LNCAP (cell line): Measurements from ENCODE around the gene COL23A1.

Experiments used
- TF ChIP-seq, protein P1 (sequence below): fragments of 450-650 bp; IDR thresholded peaks from 2 replicates; pipeline ENCODE4 v1.5.1; 2017; ENCODE audit warnings: mild to moderate bottlenecking

Gene COL23A1

DNA sequence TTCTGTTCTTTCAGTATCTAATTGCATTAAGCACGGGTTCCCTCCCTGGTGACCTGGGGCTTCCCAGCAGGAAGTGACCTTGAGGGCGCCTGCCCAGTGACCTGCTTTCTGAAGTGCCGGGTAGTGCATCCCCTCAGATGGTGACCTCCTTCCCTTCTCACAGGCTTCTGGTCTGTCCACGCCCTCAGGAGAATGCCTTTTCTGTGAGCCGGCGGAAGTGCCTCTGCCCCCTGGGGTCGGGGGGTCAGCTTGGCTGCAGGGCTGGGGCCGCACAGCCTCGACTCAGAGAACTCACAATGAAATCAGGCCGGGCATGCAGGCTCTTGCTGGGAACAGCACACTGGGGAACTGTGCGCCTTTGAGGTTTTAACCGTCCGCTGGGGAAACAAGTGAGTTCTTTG is 233.1 kb downstream of the COL23A1 start:
- TF ChIP-seq, protein P1, sequence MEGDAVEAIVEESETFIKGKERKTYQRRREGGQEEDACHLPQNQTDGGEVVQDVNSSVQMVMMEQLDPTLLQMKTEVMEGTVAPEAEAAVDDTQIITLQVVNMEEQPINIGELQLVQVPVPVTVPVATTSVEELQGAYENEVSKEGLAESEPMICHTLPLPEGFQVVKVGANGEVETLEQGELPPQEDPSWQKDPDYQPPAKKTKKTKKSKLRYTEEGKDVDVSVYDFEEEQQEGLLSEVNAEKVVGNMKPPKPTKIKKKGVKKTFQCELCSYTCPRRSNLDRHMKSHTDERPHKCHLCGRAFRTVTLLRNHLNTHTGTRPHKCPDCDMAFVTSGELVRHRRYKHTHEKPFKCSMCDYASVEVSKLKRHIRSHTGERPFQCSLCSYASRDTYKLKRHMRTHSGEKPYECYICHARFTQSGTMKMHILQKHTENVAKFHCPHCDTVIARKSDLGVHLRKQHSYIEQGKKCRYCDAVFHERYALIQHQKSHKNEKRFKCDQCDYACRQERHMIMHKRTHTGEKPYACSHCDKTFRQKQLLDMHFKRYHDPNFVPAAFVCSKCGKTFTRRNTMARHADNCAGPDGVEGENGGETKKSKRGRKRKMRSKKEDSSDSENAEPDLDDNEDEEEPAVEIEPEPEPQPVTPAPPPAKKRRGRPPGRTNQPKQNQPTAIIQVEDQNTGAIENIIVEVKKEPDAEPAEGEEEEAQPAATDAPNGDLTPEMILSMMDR, result no peak

DNA sequence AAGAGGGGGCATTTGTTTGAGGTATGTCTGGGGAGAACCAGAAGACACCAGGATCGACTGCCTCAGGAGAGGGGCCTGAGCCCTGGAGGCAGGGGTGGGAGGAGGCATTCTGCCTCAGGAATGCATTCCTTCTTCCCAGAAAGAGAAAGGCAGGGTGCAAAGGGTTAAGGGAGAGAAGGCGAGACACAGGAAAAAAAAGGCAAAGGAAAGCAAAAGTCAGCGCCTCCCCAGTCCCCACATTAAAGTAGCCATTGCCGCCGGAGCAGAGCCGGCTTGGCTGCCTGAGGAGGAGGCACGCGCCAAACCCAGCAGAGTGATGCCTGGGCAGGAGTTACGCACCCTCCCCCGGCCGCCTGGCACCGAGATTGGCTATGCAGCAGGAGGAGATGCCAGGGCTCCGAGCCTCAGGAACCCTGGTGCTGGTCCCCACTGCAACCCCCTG is 233.7 kb downstream of the COL23A1 start:
- TF ChIP-seq, protein P1, result no peak

DNA sequence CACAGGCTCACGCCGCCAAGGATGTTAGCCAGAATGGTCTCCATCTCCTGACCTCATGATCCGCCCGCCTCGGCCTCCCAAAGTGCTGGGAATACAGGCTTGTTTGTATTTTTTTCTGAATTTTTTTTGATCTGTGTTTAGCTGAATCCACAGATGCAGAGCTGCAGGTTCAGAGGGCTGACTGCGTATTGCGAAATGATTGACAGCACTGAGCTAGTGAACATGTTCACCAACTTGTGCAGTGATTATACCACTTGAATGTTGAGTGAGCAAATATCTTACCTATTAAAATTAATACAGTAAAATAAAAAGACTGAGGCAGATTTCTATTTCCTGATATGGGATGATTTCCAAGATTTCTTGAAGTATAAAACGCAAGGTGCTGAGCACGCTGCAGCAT is 234.5 kb downstream of the COL23A1 start:
- TF ChIP-seq, protein P1, result no peak

DNA sequence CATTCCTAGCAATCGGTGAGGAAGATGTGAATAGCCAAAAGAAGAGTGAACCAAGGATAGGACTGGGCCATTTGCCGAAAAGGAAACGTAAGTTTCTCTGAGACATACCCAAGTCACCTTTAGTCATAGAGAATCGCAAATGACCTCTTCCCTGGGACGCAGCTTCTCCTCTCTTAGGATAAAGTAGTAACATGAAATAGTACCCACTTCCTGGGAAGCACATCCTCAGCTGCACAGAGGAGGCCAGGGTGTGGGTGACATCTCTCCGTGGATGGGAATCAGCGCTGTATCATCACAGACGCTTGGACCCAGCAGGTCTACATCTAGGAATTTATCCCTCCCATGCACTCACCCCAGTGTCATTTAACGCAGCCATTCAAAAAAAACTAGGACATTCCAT is 236.7 kb downstream of the COL23A1 start:
- TF ChIP-seq, protein P1, result no peak

DNA sequence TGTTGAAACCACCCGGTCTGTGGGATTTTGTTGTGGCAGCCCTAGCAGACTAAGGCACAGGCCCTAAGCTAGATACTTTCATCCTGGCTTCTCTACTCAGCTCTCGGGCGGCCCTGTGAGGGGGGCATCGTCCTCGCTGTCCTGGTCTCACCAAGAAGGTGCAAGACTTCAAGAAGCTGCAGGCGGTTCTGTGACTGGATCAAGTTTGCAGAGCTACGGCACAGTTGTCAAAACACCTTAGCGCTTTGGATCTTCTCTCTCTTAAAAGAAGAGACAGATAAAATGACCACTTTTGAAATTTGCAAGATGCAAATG is 238.2 kb downstream of the COL23A1 start:
- TF ChIP-seq, protein P1, result no peak

DNA sequence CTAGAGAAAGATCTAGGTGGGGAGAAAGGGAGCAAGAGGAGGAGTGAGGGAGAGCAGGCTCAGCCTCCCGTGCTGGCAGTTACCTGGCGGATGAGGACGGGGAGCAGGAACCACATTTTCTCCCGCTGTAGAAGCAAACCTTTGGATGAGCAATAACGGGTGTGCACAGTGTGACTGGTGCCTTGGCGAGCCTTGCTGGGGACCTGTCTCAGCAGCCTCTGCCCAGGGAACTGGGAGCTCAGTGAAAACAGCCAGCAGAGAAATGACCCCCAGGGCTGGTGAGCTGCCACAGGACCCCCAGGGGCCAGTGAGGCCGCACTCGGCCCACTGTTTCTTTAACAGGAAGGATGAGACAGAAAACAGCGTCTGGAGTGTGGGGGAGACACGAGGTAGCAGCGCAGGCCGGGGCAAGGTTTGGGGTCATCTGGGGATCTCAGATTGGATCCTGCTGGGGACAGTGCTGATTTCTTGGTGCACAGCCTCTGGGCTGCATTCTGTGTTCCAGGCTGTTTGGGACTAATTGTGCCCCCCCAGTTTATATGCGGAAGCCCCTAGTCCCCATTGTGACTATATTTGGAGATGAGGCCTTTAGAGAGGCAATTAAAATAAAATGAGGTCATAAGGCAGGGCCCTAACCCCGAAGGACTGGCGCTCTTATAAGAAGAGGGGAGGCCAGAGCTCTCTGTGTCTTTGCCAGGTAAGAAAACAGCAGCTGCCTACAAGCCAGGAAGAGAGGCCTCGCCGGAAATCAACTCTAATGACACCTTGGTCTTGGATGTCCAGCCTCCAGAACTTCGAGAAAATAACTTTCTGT is 238.8 kb downstream of the COL23A1 start:
- TF ChIP-seq, protein P1, result no peak

DNA sequence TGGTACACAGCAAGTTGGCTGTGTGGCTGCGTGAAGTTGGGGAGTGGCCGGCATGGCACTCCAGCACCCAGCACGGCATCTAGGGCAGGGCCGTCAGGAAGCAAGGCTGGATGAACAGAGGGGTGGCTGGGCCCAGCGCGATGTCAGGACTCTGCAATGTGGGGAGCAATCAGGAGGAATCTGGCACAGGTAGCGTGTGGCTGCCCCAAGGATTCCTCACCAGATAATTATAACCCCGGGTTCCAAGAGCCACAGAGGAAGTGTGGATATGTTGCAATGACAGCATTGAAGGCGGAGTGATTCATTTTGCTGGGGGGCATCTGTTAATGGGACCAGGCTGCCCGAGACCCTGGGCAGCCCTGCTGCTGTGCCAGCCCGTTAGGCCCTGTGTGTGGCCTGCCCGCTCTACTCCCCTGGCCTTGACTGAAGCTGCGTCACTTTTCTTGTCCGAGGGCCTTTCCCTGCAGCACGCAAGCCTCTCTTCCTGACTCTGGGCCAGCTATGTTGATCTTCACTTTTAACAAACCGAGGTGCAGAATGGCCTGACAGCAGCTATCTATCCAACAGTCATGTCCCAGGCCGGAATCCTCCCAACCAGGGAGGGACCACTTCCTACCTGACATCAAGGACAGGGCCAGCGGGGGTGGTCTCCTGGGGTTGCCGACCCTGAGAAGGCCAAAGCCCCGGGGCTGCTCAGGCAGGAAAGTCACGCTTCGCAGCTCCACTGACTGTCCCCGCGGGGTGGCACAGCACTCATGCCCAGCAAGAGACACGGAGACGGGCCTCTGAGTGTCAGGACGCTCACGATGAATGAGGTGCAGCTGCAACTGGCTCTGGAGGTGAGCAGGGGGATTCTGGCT is 239.6 kb downstream of the COL23A1 start:
- TF ChIP-seq, protein P1, result no peak
